Hepatocyte (in vitro differentiated cells): ENCODE data around the gene SNTG2.

Experiments
- CTCF ChIP-seq: fragments of 200-600 bp; sonication (generic); IDR thresholded peaks from 2 replicates; pipeline ENCODE4 v1.5.1; 2016; ENCODE audit warnings: antibody characterized with exemption, mild to moderate bottlenecking; ENCODE audit not compliant: poor library complexity
- EZH2 ChIP-seq: fragments of 200-600 bp; sonication (generic); IDR thresholded peaks from 2 replicates; pipeline ENCODE4 v1.6.1; 2016; ENCODE audit warnings: antibody characterized with exemption, mild to moderate bottlenecking, borderline replicate concordance
- EZH2phosphoT487 ChIP-seq: fragments of 200-600 bp; sonication (generic); IDR thresholded peaks from one replicate; pipeline ENCODE4 v1.6.1; 2018; ENCODE audit warnings: antibody characterized with exemption, mild to moderate bottlenecking, low read depth, moderate library complexity; ENCODE audit not compliant: unreplicated experiment, severe bottlenecking

GRCh38 chr2:1205853-1206252 lies 255.2 kb downstream of the SNTG2 start:
- TF ChIP-seq CTCF (no peak), EZH2phosphoT487 (no peak), EZH2 (no peak)
